Gastroesophageal sphincter (tissue), 4 donors: ENCODE measurements around the gene OXCT1. TPM values are rescaled to one million over a fixed set of nuclear protein-coding genes. Genes with fewer than 3 reads are reported as not detected.
"Not testable (repeated sequence)": the region's sequence is repeated elsewhere in the genome, so short reads cannot be mapped to it uniquely, and the experiment has no call there.

Experiments
- ATAC-seq: fragments of 150-250 bp; one replicate; pipeline ENCODE4 v1.9.1; 2016; ENCODE audit warnings: mild to moderate bottlenecking, moderate library complexity
- H3K27ac ChIP-seq, 4 donors: fragments of 200-600 bp; sonication (generic) in 3 of 4; 1 replicate in 3 of 4; 2 replicates in 1 of 4; pipeline ENCODE4 v1.5.1; 2016 to 2019
- H3K27me3 ChIP-seq: fragments of 200-600 bp; sonication (generic); one replicate; pipeline ENCODE4 v1.5.1; 2019
- H3K36me3 ChIP-seq, 2 donors: fragments of 200-600 bp; sonication (generic); one replicate each; pipeline ENCODE4 v1.5.1; 2019; ENCODE audit warnings: control low read depth in 1 of 2
- H3K4me1 ChIP-seq, 3 donors: fragments of 200-600 bp; sonication (generic); 1 replicate in 2 of 3; 2 replicates in 1 of 3; pipeline ENCODE4 v1.5.1; 2016 to 2019; ENCODE audit warnings: control low read depth in 2 of 3
- H3K4me3 ChIP-seq, 2 donors: fragments of 200-600 bp; sonication (generic); one replicate each; pipeline ENCODE4 v1.5.1; 2019; ENCODE audit warnings: mild to moderate bottlenecking in 1 of 2, moderate library complexity in 1 of 2
- H3K9me3 ChIP-seq, 3 donors: fragments of 200-600 bp; sonication (generic); one replicate each; pipeline ENCODE4 v1.5.1; 2017 to 2019; ENCODE audit warnings: control low read depth in 2 of 3
- EP300 ChIP-seq: sonication (generic); formaldehyde crosslinking; IDR thresholded peaks from one replicate; pipeline ENCODE4 v1.6.1; 2017; ENCODE audit warnings: antibody characterized with exemption, mild to moderate bottlenecking
- POLR2A ChIP-seq, 2 donors: fragments of 450-650 bp; IDR thresholded peaks; one replicate each; pipeline ENCODE4 v1.6.1; 2017; ENCODE audit warnings: antibody characterized with exemption in 2 of 2, mild to moderate bottlenecking in 2 of 2, moderate library complexity in 1 of 2
- POLR2AphosphoS5 ChIP-seq: sonication (generic); formaldehyde crosslinking; IDR thresholded peaks from one replicate; pipeline ENCODE4 v1.6.1; 2017; ENCODE audit warnings: antibody characterized with exemption
- WGBS, 2 donors: methylation state at CpG; one replicate each; pipeline ENCODE4 v1.1.5; 2018; ENCODE audit warnings: low coverage in 1 of 2; 5-methylcytosine and 5-hydroxymethylcytosine counted together
- total RNA-seq, 4 donors: library from RNA; depleted of rRNA; stranded (reverse); fragments of >200 nt; gene quantifications; one replicate each; pipeline ENCODE4 v1.1.0, GENCODE V29; 2016
- TF ChIP-seq, protein P1 (sequence below), 4 experiments: fragments of 200-600 bp in 2 of 4; fragments of 450-650 bp in 2 of 4; sonication (generic) in 1 of 4; IDR thresholded peaks; one replicate each; pipeline ENCODE4 v1.5.1; 2017 to 2019; ENCODE audit warnings: antibody characterized with exemption in 4 of 4, mild to moderate bottlenecking in 2 of 4, moderate library complexity in 2 of 4

The OXCT1 gene
- total RNA-seq, 4 donors from 2014 or later, result 38.5 to 63.5 (median 42.1) TPM

DNA sequence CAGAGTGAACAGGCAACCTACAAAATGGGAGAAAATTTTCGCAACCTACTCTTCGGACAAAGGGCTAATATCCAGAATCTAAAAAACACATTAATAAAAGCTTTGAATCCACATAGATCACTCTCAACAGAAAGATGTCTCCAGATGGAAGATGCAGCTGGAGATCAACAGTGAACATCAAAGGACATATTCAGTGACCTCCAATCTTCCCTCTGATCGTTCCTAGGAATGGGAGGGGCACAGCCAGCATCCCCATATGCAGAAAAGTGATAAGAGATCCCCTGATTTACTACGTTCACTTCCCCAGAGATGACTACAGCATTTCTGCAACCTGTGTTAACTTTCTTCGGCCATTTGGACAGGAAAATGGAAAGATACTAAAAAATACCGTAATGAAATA, 21.2 kb downstream of the OXCT1 start:
- peaks cover 6 to 65% of the 10 kb centered on the region in 2 donors for H3K36me3 ChIP-seq
- no peaks in the 10 kb centered on the region for H3K27me3 ChIP-seq
- TF ChIP-seq, protein P1, sequence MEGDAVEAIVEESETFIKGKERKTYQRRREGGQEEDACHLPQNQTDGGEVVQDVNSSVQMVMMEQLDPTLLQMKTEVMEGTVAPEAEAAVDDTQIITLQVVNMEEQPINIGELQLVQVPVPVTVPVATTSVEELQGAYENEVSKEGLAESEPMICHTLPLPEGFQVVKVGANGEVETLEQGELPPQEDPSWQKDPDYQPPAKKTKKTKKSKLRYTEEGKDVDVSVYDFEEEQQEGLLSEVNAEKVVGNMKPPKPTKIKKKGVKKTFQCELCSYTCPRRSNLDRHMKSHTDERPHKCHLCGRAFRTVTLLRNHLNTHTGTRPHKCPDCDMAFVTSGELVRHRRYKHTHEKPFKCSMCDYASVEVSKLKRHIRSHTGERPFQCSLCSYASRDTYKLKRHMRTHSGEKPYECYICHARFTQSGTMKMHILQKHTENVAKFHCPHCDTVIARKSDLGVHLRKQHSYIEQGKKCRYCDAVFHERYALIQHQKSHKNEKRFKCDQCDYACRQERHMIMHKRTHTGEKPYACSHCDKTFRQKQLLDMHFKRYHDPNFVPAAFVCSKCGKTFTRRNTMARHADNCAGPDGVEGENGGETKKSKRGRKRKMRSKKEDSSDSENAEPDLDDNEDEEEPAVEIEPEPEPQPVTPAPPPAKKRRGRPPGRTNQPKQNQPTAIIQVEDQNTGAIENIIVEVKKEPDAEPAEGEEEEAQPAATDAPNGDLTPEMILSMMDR (IDR thresholded peaks at IDR 0.05), result no peak
- no peak for TF ChIP-seq POLR2AphosphoS5
- TF ChIP-seq EP300, result no peak
- no peak for TF ChIP-seq POLR2A (IDR thresholded peaks at IDR 0.05)
- H3K4me1 ChIP-seq, result no peaks in the 10 kb centered on the region
- no peak overlapping the region for H3K4me3 ChIP-seq
- WGBS, 2 donors, result 95 to 98% methylated on average over 6 of the region's 6 CpGs
- ATAC-seq, result no peak
- H3K27ac ChIP-seq, result no peak overlapping the region
- H3K9me3 ChIP-seq, result no peaks in the 10 kb centered on the region

DNA sequence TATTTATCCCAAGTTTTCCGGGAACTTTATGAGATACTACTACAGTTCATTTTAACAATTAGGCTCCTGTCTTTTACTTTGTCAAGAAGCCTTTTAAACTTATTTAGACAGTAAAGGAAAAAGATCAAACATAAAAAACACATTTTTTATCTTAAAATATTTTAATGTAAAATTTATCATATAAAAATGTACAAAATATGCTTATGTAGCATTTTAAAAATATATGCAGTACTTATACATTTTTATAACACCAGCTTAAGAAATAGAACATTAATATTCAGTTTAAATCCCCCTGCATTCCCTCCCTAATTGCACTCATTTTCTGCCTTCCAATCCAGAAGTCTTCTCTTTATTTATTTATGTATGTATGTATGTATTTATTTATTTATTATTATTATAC, 24.5 kb downstream of the OXCT1 start:
- not testable (repeated sequence) for H3K4me1 ChIP-seq, H3K27me3 ChIP-seq, ATAC-seq, H3K4me3 ChIP-seq, H3K27ac ChIP-seq, H3K9me3 ChIP-seq
- peaks cover 2 to 41% of the 10 kb centered on the region in 2 donors for H3K36me3 ChIP-seq
- 86 to 87% methylated on average over 1 of the region's 1 CpG for WGBS, 2 donors

DNA sequence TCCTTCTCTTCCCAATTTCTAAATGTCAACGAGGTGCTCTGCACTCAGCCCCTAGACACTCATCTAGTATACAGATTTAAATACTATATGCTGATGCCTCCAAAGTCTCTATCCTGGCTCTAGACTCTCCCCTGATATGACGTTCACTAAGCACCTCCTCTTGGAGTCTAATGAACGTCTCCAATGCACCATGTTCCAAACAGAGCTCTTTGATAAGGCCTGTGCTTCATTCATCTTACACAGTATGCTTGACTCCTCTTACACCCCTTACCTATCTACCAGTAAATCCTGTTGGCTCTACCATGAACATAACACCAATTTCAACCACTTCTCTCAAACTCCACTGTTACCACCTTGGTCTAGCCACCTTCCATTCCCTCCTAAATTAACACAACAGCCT, 25.7 kb downstream of the OXCT1 start:
- Histone ChIP-seq H3K4me1 (no peaks in the 10 kb centered on the region), H3K27me3 (no peaks in the 10 kb centered on the region), H3K4me3 (no peak overlapping the region), H3K9me3 (no peaks in the 10 kb centered on the region), H3K27ac (no peak overlapping the region), H3K36me3 (peaks cover 2 to 34% of the 10 kb centered on the region in 2 donors)
- no peak for TF ChIP-seq POLR2AphosphoS5
- no peak for TF ChIP-seq POLR2A (IDR thresholded peaks at IDR 0.05)
- no peak for TF ChIP-seq EP300
- TF ChIP-seq, protein P1 (IDR thresholded peaks at IDR 0.05), result no peak
- WGBS, 2 donors, result 51 to 57% methylated on average over 3 of the region's 3 CpGs
- no peak for ATAC-seq

DNA sequence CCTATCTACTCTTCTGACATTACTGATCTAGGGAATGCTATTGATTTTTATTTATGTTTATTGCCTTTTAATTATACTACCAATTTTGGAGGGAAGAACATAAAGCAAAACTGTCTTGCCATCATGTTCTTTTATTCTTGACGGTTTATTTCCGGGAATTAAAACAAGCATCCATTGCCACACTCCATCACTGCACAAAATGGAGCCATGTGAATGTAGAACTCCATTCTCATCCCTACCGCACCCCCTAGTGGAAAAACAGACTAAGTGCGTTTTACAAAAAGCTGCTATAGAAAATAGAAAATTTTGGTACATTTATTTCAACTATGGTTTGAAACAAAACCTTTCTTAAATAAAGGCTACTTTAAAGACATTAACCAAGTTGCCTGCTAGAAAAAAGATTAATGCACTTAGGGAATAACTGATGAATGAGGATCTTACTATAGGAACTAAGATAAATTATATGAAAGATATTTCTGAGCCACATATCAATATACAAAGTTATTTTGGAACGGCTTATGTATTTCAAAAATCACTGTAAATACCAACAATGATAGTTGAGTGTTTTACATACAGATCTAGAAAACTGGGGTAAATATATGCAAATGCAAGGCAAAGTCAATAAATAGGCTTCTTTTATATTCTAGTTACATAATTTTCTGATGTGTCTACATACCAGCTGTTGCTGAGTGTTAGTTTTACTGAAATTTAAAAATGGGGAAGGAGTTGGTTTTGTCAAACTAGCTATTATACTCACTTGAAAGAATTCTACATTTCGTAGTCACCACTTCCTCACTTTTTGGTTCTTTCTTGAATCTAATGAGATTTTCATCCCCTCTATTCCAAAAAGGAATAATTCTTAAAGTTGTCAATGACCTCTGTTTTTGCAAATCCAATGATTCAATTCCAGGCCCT, 26.5 kb downstream of the OXCT1 start:
- WGBS, 2 donors, result 46% methylated on average over 6 of the region's 6 CpGs
- no peaks in the 10 kb centered on the region for H3K27me3 ChIP-seq
- H3K9me3 ChIP-seq, result no peaks in the 10 kb centered on the region
- no peaks in the 10 kb centered on the region for H3K4me1 ChIP-seq
- H3K27ac ChIP-seq, result no peak overlapping the region
- peaks cover 0 to 34% of the 10 kb centered on the region in 2 donors for H3K36me3 ChIP-seq
- no peak for ATAC-seq
- TF ChIP-seq, protein P1 (IDR thresholded peaks at IDR 0.05), result peak; percentile 66 to 78 (median 72)
- no peak for TF ChIP-seq EP300
- H3K4me3 ChIP-seq, result no peak overlapping the region

DNA sequence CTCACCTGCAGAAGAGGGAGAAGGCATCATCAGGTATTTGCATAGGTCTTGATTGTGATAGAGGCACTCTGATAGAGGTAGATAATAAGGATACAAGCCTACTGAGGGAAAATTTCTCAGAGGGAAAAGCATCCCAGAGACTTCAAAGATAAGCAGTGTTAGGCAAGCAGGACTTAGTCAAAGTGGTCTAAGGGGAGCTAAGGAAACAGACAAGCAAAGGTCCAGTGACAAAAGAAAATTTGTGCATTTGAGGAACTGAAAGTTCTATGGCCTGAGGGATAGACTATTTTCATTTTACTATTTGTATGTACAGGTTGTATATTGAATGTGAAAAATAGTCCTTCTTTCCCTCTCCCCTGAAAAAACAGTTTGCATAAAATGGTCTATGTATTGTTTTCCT, 27.4 kb downstream of the OXCT1 start:
- Histone ChIP-seq H3K27me3 (no peaks in the 10 kb centered on the region), H3K27ac (no peak overlapping the region), H3K9me3 (no peaks in the 10 kb centered on the region), H3K36me3 (peaks cover 0 to 43% of the 10 kb centered on the region in 2 donors), H3K4me3 (no peak overlapping the region), H3K4me1 (no peaks in the 10 kb centered on the region)
- no peak for ATAC-seq
- TF ChIP-seq, protein P1 (IDR thresholded peaks at IDR 0.05), result no peak
- no peak for TF ChIP-seq EP300
